Measurements from ENCODE around the gene MYDGF. TPM values are rescaled to one million over a fixed set of nuclear protein-coding genes. Genes with fewer than 3 reads are reported as not detected.

Gene MYDGF
- total and polyA plus RNA-seq, 9 of the 15 experiments (the other 6 are each of a cell fraction or from before 2014, with no cell fraction given): 4.2 to 141 (median 82.1) TPM

DNA sequence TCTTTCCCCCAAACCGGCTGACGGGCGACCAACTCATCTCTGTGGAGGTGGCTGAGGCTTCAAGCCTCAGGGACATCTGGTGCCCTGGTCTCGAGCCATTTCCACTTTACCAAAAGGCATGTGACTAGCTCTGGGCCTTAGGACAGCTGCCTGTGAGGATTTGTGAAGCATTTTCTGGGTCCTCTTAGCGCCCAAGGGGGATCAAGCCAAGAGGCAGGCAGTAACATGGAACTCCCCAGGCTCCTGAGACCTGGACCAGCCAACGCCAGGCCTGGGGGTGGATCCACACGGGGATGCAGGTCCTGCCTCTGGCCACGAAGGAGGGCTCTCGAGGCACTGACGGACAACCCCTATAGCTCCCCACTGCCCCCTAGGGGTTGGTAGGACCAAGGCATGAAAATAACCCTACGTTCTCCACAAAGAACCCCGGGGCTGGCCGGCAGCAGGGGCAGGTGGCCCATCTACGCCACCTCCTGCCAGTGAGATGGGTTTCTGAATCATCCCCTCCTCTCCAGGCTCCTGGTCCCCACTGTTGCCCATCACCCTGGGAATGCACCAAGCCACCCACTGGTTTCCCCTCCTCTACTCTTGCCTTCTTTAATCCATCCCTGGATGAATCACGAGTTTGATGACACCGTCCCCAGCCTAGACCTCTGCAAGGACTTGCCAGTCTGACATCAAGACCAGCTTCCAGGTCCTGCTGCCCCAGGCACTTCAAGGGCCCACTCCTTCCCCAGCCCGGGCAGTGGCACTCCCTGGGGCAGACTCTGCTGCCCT lies 7.0 kb upstream of the MYDGF start (continued):
- TF ChIP-seq SIX5 (IDR thresholded peaks at IDR 0.05; ENCODE audit: borderline replicate concordance in 1 of 2, insufficient read depth in 1 of 2, low read depth in 1 of 2, low read length in 2 of 2) (no peak), ZNF695 (CRISPR knock-in tag; IDR thresholded peaks at IDR 0.05) (no peak), CTCF (IDR thresholded peaks at IDR 0.05 in 2 of 3, conservative IDR thresholded peaks at IDR 0.05 in 1 of 3; ENCODE audit: insufficient read depth in 2 of 3, low read depth in 1 of 3, low read length in 3 of 3) (peak; percentile 88 to 99 (median 93)), HDAC6 (IDR thresholded peaks at IDR 0.05; ENCODE audit: low read depth, low read length) (no peak), RBFOX2 (IDR thresholded peaks at IDR 0.05; ENCODE audit: low read depth, low read length) (0 out of 2 replicates have a peak, but pooled peaks have one; percentile 20), NBN (IDR thresholded peaks at IDR 0.05; ENCODE audit: low read depth) (no peak), GTF2A2 (tag; IDR thresholded peaks at IDR 0.05) (no peak), ZFP91 (CRISPR knock-in tag; IDR thresholded peaks at IDR 0.05) (no peak), NFIC (IDR thresholded peaks at IDR 0.05) (no peak), RFX1 (IDR thresholded peaks at IDR 0.05) (no peak), SNIP1 (IDR thresholded peaks at IDR 0.05; ENCODE audit: low read depth) (no peak), MIER1 (IDR thresholded peaks at IDR 0.05; ENCODE audit: low read depth) (no peak), TOE1 (IDR thresholded peaks at IDR 0.05; ENCODE audit: borderline replicate concordance) (peak; percentile 29; the same call in 1 of the 2 replicates), TOE1 (CRISPR knock-in tag; IDR thresholded peaks at IDR 0.05; ENCODE audit: borderline replicate concordance, low read depth) (no peak), ZNF584 (CRISPR knock-in tag; IDR thresholded peaks at IDR 0.05; ENCODE audit: low read depth) (no peak), ARHGAP35 (IDR thresholded peaks at IDR 0.05; ENCODE audit: partially characterized antibody) (no peak), POLR2H (tag; IDR thresholded peaks at IDR 0.05; ENCODE audit: low read depth) (no peak)
- TF ChIP-seq, protein P1, sequence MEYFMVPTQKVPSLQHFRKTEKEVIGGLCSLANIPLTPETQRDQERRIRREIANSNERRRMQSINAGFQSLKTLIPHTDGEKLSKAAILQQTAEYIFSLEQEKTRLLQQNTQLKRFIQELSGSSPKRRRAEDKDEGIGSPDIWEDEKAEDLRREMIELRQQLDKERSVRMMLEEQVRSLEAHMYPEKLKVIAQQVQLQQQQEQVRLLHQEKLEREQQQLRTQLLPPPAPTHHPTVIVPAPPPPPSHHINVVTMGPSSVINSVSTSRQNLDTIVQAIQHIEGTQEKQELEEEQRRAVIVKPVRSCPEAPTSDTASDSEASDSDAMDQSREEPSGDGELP (CRISPR knock-in tag; IDR thresholded peaks at IDR 0.05; ENCODE audit: borderline replicate concordance): peak; percentile 38; the same call in 1 of the 2 replicates
- TF ChIP-seq, protein P2, sequence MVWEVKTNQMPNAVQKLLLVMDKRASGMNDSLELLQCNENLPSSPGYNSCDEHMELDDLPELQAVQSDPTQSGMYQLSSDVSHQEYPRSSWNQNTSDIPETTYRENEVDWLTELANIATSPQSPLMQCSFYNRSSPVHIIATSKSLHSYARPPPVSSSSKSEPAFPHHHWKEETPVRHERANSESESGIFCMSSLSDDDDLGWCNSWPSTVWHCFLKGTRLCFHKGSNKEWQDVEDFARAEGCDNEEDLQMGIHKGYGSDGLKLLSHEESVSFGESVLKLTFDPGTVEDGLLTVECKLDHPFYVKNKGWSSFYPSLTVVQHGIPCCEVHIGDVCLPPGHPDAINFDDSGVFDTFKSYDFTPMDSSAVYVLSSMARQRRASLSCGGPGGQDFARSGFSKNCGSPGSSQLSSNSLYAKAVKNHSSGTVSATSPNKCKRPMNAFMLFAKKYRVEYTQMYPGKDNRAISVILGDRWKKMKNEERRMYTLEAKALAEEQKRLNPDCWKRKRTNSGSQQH (CRISPR knock-in tag; IDR thresholded peaks at IDR 0.05): no peak
- TF ChIP-seq, protein P3, sequence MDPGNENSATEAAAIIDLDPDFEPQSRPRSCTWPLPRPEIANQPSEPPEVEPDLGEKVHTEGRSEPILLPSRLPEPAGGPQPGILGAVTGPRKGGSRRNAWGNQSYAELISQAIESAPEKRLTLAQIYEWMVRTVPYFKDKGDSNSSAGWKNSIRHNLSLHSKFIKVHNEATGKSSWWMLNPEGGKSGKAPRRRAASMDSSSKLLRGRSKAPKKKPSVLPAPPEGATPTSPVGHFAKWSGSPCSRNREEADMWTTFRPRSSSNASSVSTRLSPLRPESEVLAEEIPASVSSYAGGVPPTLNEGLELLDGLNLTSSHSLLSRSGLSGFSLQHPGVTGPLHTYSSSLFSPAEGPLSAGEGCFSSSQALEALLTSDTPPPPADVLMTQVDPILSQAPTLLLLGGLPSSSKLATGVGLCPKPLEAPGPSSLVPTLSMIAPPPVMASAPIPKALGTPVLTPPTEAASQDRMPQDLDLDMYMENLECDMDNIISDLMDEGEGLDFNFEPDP (CRISPR knock-in tag; IDR thresholded peaks at IDR 0.05): no peak

Data from K562 (cell line).